HG02938 (cell line): Measurements from ENCODE around the gene RPL32.
A peak's percentile ranks its signal among the peaks of the same experiment; 100 is the strongest.
"Not testable (repeated sequence)": the region's sequence is repeated elsewhere in the genome, so short reads cannot be mapped to it uniquely, and the experiment has no call there.

ENCODE experiments used
- ATAC-seq: cut with Tn5 transposase; IDR thresholded peaks from one replicate; pipeline ENCODE4 v1.9.1; 2021; ENCODE audit warnings: mild to moderate bottlenecking, moderate library complexity; ENCODE audit not compliant: unreplicated experiment

The RPL32 gene

DNA sequence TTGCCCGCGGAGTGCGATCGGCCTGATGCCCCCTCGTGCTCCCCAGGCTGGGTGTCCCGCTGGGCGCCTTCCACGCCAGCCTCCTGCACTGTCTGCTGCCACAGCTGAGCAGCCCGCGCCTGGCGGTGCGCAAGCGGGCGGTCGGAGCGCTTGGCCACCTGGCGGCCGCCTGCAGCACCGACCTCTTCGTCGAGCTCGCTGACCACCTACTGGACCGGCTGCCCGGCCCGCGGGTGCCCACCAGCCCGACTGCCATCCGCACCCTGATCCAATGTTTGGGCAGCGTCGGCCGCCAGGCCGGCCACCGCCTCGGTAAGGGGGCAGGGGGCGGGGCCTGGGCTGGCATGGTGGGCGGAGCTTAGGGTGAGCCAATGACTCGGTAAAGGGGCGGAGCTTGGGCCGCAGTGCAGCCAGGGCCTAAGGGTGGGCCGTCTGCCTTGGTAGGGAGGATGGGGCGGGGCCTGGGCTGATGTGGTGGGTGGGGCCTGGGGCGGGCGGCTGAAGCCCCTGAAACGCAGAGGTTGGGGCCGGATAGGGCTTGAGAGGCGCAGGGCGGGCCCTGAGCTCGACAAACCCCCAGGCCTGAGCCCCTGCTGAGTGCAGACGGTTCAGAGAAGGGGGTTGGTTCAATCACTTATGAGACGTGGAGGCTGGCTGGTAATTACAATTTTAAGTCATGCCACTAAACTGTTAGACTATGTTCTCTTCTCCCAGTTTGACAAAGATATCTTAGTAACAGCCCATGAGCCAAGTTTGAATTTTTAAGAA, 31.2 kb downstream of the RPL32 start:
- peak; percentile 98 for ATAC-seq

- no peak for ATAC-seq
Measured at GRCh38 chr3:12809435-12809834, 31.9 kb downstream of the RPL32 start.

DNA sequence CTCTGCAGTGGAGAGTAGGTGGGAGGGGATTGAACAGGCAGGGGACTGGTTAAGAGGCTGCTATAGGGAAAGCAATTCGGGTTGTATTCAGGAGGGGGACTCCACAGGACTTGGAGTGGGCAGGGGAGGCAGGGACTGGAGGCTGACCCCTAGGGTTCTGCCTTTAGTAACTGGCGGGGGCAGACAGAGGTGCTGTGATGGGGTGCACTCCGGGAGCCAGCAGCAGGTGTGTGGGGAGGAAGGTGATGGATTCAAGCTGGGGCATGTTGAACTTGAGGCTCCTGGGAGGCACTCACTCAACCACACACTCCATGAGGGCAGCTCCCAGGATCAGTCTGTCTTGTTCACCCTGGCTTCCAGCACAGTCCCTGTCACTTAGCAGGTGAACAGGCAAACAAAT, 32.4 kb downstream of the RPL32 start:
- ATAC-seq: no peak

DNA sequence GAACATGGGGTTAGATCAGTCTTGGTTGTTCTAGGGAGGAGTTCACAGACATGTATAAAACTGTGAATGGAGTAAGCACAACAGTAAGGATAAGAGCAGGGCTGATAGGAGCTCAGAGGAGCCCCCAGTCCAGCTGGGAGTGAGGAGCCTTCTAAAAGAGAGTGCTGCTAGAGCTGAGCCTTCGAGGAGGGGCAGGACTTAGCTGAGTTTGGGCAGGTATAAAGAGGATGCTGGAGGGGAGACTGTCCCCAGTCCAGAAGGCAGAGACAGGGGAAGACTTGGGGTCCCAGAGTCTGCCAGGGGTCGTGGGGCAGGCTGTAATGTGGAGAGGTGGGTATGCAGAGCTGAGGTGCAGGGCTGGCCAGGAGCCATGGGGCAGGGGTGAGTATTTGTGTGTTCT, 32.8 kb downstream of the RPL32 start:
- ATAC-seq: no peak

GRCh38 chr3:12807601-12808359, 33.6 kb downstream of the RPL32 start:
- ATAC-seq: no peak

GRCh38 chr3:12807066-12807465, 34.3 kb downstream of the RPL32 start:
- no peak for ATAC-seq

DNA sequence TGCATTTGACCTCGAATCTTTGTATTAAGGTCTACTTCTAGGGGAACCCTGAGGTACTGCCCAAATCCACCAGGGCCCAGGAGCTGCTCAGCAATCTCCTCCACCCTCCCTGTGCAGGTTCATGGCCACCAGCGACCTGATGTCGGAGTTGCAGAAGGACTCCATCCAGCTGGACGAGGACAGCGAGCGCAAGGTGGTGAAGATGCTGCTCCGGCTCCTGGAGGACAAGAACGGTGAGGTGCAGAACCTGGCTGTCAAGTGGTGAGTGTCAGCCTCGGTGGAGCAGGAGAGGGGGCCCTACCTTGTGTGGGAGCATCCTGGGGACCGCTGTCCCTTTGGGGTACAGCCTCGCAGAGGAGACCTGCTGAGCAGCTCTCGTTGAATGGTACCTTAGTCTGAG, 38.0 kb downstream of the RPL32 start:
- ATAC-seq: no peak

DNA sequence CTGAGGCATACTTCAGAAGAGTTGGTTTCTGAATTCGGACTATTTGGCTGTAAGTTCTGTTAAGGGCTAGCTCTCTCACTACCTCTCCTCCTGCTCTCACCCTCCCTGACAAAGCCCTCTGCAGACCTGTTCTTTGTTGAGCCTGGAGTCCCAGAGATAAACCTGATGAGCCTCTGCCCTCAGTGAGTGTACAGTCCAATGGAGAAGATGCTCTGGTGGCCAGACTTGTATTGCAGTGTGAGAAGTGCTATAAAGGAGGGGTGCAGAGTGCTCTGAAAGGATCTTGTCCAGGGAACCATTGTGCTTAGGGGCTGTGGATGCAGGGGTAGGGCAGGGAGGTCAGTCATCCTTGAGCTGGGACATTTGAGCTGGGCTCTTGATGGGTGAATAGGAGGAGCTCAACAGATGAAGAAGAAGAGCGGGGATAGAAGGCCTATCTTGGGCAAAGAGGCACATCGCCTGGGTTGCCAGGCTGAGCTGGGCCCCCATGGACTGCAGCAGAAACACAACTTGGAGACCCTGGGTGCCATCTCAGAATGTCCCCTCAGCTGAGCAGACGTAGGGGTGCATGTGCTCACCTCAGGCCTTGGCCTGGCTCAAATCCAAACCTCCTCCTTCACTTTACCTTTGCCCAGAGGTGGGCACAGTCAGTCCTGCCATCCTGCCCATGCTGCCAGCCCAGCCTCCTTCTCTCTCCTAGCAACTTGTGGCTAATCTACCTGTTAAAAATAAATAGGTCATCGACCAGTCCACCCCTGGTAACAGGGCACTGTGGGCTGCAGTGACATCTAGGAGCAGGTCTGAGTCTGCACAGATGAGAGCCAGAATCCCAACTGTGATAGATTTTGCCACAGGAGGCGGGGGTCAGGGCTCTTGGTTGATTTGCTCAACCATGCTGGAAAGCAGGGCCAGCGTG, 41.6 kb downstream of the RPL32 start:
- ATAC-seq: no peak

- ATAC-seq: no peak
Measured at GRCh38 chr3:12798559-12799179, 42.7 kb downstream of the RPL32 start.

- ATAC-seq: no peak
Measured at GRCh38 chr3:12797892-12798558, 43.3 kb downstream of the RPL32 start.

- no peak for ATAC-seq
Measured at GRCh38 chr3:12797124-12797891, 44.1 kb downstream of the RPL32 start.

DNA sequence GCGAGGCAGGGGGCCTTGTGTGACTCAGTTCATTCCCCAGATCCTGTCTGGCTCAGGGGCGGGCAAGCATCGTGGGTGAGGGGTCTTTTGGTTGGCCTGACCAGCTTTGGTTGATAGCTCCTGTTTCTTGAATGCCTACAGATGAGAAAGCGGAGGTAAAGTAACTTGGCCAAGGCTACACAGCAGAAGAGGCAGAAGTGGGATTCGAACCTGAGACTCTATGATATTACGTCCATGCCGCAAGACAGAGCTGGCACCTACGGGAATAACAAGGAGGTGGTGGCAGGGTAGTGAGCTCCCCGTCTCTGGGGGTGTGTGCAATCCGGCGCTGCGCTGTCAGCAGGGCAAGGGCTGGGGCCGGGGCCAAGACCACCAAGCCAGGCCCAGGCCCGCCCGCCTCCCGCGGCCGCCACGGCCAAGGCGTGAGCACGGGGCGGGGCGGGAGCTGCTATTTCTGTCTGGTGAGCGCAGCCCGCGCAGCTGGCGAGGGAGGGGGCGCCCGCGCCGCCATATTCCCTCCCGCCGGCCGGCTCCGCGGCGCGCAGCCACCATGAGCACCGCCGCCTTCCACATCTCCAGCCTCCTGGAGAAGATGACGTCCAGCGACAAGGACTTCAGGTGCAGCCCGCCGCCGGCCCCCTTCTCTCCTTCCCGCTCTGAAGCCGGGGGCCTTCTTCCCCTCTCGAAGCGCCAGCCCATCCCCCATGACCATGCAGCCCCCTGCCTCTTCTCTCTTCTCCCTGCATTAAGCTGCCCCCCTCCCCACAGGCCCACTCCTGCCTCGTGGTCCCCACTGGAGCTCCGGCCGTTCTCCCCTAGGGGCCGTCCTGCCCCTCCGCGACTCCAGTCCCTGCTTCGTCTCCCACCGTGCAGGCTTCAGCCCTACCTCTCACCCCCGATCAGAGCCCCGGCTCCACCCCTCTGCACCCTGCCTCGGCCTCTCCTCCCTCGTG, 44.9 kb downstream of the RPL32 start, which contains the start of gene CAND2:
Gene CAND2, plus strand, starts transcription at position 510 of the 953 bp plus-strand sequence. Its CDS starts 41 bp downstream, at position 551.
- no peak for ATAC-seq

DNA sequence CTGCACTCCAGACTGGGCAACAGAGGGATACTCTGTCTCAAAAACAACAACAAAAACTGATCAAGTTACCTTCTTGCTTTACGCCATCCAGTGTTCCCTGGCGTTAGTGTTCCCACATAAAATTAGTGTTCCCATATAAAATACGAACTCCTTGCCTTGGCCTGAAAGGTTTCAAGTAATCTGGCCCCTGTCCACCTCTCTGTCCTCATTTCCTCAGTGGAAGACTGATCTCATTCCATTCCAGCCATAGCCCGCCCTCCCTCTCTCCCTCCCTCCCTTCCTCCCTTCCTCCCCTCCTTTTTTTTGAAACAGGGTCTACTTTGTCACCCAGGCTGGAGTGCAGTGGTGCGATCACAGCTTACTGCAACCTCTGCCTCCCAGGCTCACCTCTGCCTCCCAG, 47.7 kb downstream of the RPL32 start:
- ATAC-seq: no peak

DNA sequence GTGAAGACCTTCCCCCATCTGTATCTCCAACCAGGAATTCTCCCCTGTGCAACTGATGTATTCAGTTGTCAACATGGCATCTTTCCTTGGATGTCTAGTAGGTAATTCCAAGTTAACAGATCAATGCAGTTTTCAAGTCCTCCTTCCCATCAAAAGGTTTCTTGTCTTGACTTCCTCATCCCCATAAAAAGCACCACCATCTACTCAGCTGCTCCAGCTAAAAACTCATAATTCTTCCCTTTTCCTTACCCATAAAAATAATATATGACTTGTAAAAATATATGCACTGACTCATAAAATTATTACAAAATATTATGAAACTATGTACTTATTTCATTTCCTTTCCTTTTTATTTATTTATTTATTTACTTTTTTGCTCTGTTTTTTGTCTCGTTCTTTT, 49.9 kb downstream of the RPL32 start:
- no peak for ATAC-seq

DNA sequence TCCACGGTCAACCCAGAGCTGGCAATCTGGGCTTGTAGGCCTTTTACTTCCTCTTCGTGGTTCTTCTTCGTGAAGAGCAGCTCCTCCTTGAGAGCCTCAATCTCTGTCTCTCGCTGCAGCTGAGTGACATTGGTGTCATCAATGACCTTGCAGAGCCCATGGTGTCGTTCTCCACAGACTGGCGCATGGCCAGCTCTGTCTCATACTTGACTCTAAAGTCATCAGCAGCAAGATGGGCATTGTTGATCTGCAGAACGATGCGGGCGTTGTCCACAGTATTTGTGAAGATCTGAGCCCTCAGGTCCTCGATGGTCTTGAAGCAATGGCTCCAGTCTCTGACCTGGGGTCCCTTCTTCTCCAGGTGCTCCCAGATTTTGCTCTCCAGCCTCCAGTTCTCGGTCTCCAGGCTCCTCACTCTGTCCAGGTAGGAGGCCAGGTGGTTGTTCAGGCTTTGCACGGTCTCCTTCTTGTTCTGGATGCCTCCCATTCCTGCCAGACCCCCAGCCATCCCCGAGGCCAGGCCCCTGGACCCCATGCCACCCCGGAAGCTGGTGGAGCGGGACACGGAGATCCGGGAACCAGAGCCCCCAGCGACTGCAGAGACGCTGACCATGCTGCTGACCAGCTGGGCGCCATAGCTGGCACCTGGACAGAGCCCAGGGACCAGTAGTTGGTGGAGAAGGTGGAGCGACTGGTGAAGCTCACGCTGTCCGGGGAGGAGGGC, 53.2 kb downstream of the RPL32 start:
- not testable (repeated sequence) for ATAC-seq

GRCh38 chr3:12787346-12787745, 54.0 kb downstream of the RPL32 start:
- ATAC-seq: not testable (repeated sequence)

- no peak for ATAC-seq
Measured at GRCh38 chr3:12785096-12785495, 56.3 kb downstream of the RPL32 start.
